Fibroblast of skin of right quadriceps (primary cell): ENCODE results near the gene RTKN.

ENCODE experiments used
- DNase-seq: peaks from one replicate; pipeline ENCODE4 v3.0.0-alpha.2; 2013

The RTKN gene

GRCh38 chr2:74416778-74417177 lies 25.0 kb downstream of the RTKN start:
- DNase-seq: no peak

- DNase-seq: no peak
Observed at GRCh38 chr2:74415762-74416395, 25.9 kb downstream of the RTKN start.

- DNase-seq: no peak
Observed at GRCh38 chr2:74414881-74415761, 26.6 kb downstream of the RTKN start.

GRCh38 chr2:74414441-74414840 lies 27.3 kb downstream of the RTKN start:
- DNase-seq: no peak

- DNase-seq: no peak
Observed at GRCh38 chr2:74413001-74413698, 28.6 kb downstream of the RTKN start.

- no peak for DNase-seq
Observed at GRCh38 chr2:74407682-74408081, 34.1 kb downstream of the RTKN start.

GRCh38 chr2:74406035-74406434 lies 35.7 kb downstream of the RTKN start:
- no peak for DNase-seq

- no peak for DNase-seq
Observed at GRCh38 chr2:74401891-74402290, 39.8 kb downstream of the RTKN start.

GRCh38 chr2:74399785-74400184 lies 42.0 kb downstream of the RTKN start:
- no peak for DNase-seq

- DNase-seq: no peak
Observed at GRCh38 chr2:74396149-74396548, 45.6 kb downstream of the RTKN start.

- DNase-seq: no peak
Observed at GRCh38 chr2:74393525-74393924, 48.2 kb downstream of the RTKN start.

GRCh38 chr2:74392449-74392743 lies 49.3 kb downstream of the RTKN start:
- DNase-seq: no peak

- DNase-seq: peak; percentile 88
Observed at GRCh38 chr2:74391580-74392448, 49.9 kb downstream of the RTKN start.

GRCh38 chr2:74391209-74391579 lies 50.5 kb downstream of the RTKN start:
- peak; percentile 15 for DNase-seq

GRCh38 chr2:74390606-74391005 lies 51.1 kb downstream of the RTKN start:
- no peak for DNase-seq

GRCh38 chr2:74387346-74387745 lies 54.4 kb downstream of the RTKN start:
- no peak for DNase-seq

GRCh38 chr2:74385396-74385795 lies 56.3 kb downstream of the RTKN start:
- no peak for DNase-seq

GRCh38 chr2:74384051-74384450 lies 57.7 kb downstream of the RTKN start:
- no peak for DNase-seq

- peak; percentile 22 for DNase-seq
Observed at GRCh38 chr2:74383254-74383653, 58.5 kb downstream of the RTKN start.

- no peak for DNase-seq
Observed at GRCh38 chr2:74381751-74382150, 60.0 kb downstream of the RTKN start.

GRCh38 chr2:74379851-74380789 lies 61.6 kb downstream of the RTKN start, which contains the start of gene DCTN1:
TSS of gene DCTN1 (minus strand) at chr2:74380311. CDS start at chr2:74380037, 274 bp downstream.
- peak; percentile 60 for DNase-seq

- DNase-seq: no peak
Observed at GRCh38 chr2:74378007-74378406, 63.7 kb downstream of the RTKN start.
